NCI-H524 treated with DMSO at 0.1 percent for 48 hours (cell line): ENCODE data around the gene FSTL4.

Source experiments
- DNase-seq: peaks from one replicate; lab custom pipeline; 2025; lab: John Stamatoyannopoulos, UW

FSTL4 gene

GRCh38 chr5:133428072-133428660, 184.2 kb downstream of the FSTL4 start:
- no peak for DNase-seq

- DNase-seq = no peak
Measured at GRCh38 chr5:133427121-133427777, 185.1 kb downstream of the FSTL4 start.

GRCh38 chr5:133426264-133426663, 186.1 kb downstream of the FSTL4 start:
- no peak for DNase-seq

- no peak for DNase-seq
Measured at GRCh38 chr5:133425764-133426163, 186.6 kb downstream of the FSTL4 start.

- no peak for DNase-seq
Measured at GRCh38 chr5:133425222-133425621, 187.1 kb downstream of the FSTL4 start.

DNA sequence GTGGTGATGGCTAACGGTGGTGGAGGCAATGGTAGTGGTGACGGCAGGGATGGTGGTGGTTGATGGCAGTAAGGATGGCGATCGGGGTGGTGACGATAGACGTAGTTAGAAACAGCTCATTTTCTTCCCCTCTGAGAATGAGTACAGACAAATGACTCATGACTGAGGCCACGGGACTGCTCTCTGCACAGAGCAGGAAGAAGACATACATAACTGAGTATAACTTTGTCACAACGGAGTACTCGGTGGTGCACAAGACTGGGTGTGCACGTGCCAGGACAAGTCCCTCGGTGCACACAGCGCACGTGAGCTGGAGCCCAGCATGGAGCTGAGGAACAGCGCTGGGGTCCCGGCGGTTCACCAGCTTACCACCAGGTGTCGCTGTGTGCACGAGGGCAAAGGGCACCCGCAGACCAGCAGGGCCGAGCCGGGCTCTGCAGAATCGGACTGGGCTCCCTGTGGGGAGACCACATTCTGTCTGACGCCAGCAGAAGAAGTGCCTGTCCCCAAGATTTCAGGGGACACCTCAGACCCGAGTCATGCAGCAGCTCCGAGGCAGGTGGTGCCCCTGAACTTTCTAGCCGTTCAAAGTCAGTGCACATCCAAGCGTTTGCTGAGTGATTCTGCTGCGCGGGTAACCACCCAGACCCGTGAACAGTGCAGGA, 188.6 kb downstream of the FSTL4 start:
- DNase-seq = no peak

DNA sequence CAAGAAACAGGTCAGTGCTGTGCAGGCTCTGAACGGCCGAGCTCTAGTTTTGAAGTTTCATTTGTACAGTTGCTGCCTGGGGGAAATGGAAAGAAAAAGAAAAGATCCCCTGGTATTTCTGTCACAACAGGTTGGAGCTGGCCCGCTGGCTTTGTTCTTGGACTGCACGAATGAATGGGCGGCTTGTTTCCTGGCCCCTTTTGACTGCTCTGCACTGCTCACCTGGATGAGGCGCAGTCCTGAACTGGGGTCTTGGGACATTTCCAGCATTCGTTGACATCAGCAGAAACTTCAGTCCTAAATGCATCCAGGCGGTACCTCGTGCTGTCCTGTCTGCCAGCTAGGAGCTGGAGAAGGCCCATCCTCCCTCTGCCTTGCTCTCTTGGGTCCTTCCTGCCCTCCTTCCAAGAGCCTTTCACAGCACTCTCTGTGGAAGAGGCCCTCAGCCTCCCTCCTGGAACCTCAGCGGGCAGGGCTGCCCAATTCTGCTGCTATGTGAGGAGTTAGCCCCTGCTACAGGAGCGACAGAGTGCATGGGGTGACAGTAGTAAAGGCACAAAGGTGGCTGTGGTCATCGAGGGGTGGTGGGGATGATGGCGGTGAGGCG, 189.2 kb downstream of the FSTL4 start:
- no peak for DNase-seq

DNA sequence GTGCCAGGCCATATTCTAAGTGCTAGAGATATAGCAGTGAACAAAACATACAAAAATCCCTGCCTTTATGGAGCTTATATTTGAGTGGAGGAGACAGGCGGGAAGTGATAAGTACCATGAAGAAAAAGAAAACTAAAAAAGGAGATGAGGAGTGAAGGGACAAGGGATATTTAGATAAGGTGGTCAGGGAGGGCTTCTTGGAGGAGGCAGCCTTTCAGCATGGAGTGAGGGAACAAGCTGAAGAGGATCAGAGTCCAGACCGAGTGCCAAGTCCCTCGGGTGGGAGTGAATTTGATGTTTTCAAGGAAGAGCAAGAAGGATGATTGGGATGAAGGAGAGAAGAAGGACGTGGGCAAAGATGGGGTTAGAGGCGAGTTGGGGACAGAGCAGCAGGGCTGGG, 190.5 kb downstream of the FSTL4 start:
- DNase-seq = no peak

GRCh38 chr5:133421394-133421793, 190.9 kb downstream of the FSTL4 start:
- DNase-seq = no peak

- no peak for DNase-seq
Measured at GRCh38 chr5:133420440-133421301, 191.7 kb downstream of the FSTL4 start.

GRCh38 chr5:133415906-133416305, 196.4 kb downstream of the FSTL4 start:
- DNase-seq = no peak

- DNase-seq = no peak
Measured at GRCh38 chr5:133415506-133415905, 196.8 kb downstream of the FSTL4 start.

- DNase-seq = no peak
Measured at GRCh38 chr5:133412661-133413060, 199.7 kb downstream of the FSTL4 start.

GRCh38 chr5:133410335-133410828, 202.0 kb downstream of the FSTL4 start:
- peak; percentile 56 for DNase-seq

DNA sequence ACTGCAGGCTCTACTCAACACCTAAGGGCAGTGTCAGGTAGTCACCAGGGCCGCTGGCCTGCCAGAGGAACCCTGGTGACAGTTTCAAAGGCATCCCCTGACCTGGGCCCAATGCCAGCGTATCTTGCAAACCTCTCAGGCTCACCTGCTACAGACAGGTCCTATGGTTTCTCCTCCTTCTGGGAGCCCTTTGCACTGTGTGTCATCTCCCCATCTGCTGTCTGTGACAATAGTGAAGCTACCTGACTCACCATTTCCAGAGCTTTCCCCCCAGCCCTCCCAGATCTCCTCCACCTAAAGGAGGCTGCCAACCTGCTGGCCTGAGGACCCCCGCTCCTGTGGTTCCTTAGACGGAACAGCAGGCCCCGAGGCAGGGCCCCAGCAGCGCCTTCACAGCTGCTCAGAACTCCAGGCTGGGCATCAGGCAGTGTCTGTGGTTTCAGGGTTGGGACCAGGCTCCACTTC, 203.1 kb downstream of the FSTL4 start:
- no peak for DNase-seq

GRCh38 chr5:133408322-133408721, 204.0 kb downstream of the FSTL4 start:
- no peak for DNase-seq

GRCh38 chr5:133406977-133407632, 205.2 kb downstream of the FSTL4 start:
- no peak for DNase-seq

- no peak for DNase-seq
Measured at GRCh38 chr5:133406208-133406976, 205.9 kb downstream of the FSTL4 start.

DNA sequence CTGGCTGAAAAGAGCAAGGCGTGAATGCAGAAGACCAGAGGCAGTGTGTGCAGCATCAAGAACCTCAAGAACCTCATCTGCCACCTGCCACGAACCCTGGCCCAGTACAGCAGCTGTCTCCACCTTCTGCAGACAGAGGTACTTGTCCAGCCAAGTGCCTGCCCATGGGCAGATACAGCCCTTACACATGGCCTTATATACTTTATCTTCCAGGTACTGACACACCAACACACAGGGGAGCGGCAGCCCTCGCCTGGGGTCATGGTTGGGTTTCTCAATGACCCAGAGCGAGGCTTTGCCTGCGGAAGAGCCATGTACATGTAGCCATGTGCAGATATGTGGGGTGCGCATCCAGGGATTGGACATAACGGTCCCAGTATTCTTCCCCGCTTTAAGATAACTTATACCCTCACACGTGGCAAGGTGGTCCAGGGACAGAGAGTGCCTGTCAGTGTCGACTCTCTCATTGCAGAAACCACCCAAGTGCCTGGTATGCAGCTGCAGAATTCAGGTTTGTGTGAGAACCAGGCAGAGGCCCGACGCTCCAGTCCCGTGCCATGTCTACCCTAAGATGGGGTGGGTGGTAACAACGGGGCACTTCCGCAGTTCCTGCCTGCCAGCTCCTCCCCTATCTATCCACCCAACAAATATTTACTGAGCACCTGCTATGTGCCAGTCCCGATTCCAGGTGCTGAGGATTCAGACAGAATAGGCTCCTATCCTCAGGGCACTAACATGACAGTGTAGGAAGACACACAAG, 206.9 kb downstream of the FSTL4 start:
- DNase-seq = no peak

DNA sequence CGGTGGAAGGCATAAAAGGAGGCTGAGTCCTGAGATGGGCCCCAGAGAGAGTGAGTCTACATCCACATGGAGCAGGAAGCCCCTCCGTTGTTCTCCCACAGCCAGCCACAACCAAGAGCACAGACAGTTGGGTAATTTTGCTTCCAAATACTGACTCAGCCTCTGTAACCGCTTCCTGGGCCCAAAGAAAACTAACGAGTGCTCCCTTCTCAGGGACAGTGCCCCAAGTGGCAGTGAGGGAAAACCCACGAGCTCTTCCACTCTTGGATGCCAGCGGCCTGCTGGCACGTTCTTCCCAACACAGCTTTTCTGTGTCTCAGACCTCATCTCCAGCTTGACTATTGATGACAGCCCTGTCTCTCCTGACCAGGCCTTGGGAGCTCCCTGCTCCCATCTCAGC, 207.6 kb downstream of the FSTL4 start:
- no peak for DNase-seq
